GM12892 (cell line): ENCODE measurements around the gene GMEB1.

Experiments used
- POLR2AphosphoS5 ChIP-seq: IDR thresholded peaks from 2 replicates; pipeline ENCODE4 v1.6.1; 2011; ENCODE audit warnings: low read depth, low read length, control low read depth
- TAF1 ChIP-seq: IDR thresholded peaks from 2 replicates; pipeline ENCODE4 v1.6.1; 2011; ENCODE audit warnings: low read depth, mild to moderate bottlenecking, control low read depth, low read length, borderline replicate concordance

GRCh38 chr1:28656335-28656734, 12.2 kb upstream of the GMEB1 start:
- TF ChIP-seq TAF1 (no peak), POLR2AphosphoS5 (no peak)
